K562 (cell line): ENCODE measurements around the gene TREM2. TPM values are rescaled to one million over a fixed set of nuclear protein-coding genes. Genes with fewer than 3 reads are reported as not detected.
A peak's percentile ranks its signal among the peaks of the same experiment; 100 is the strongest.

Experiments used
- BHLHE40 ChIP-seq: IDR thresholded peaks from 2 replicates; pipeline ENCODE4 v1.6.1; 2011; ENCODE audit warnings: low read length, improper control_type of control experiment
- L3MBTL2 ChIP-seq: fragments of 450-650 bp; IDR thresholded peaks from 2 replicates; pipeline ENCODE4 v1.6.1; 2016; ENCODE audit warnings: mild to moderate bottlenecking, moderate library complexity
- polyA plus RNA-seq, 8 experiments: library from polyadenylated mRNA; depleted of rRNA in 4 of 8; stranded (reverse) in 5 of 8; unstranded in 3 of 8; fragments of >200 nt; fragmentation: Nextera tagmentation in 2 of 8; fragmentation: Illumina TruSeq in 1 of 8; extraction: Ambion mirVana in 2 of 8; extraction: Trizol in 1 of 8; gene quantifications; 2 replicates each; pipeline versions ENCODE4 v1.2.1 to v1.2.3, GENCODE V29; 2011 to 2014; ENCODE audit warnings: inconsistent platforms in 1 of 8, missing spikeins in 1 of 8
- total RNA-seq, 7 experiments: library from RNA; depleted of rRNA in 6 of 7; stranded (reverse); fragments of >200 nt in 6 of 7; fragmentation: Illumina TruSeq in 2 of 7; extraction: Trizol in 2 of 7; gene quantifications; 2 replicates each; pipeline versions ENCODE4 v1.2.1 to v1.2.3, GENCODE V29; 2011 to 2021; ENCODE audit warnings: low replicate concordance in 1 of 7
- TF ChIP-seq, protein P1 (sequence below), 2 experiments: fragments of 450-650 bp; formaldehyde crosslinking in 1 of 2; IDR thresholded peaks; 2 replicates each; pipeline versions ENCODE4 v1.4.0 to v1.6.1; 2014 to 2020; ENCODE audit warnings: mild to moderate bottlenecking in 2 of 2, borderline replicate concordance in 1 of 2, low read depth in 1 of 2
- TF ChIP-seq, protein P2 (sequence below): sonication (generic); formaldehyde crosslinking; IDR thresholded peaks from 2 replicates; pipeline ENCODE4 v1.9.0; 2022; ENCODE audit warnings: mild to moderate bottlenecking, missing genetic modification reagents

Gene TREM2
- total and polyA plus RNA-seq, 9 of the 15 experiments (the other 6 are each of a cell fraction or from before 2014, with no cell fraction given), result not detected

DNA sequence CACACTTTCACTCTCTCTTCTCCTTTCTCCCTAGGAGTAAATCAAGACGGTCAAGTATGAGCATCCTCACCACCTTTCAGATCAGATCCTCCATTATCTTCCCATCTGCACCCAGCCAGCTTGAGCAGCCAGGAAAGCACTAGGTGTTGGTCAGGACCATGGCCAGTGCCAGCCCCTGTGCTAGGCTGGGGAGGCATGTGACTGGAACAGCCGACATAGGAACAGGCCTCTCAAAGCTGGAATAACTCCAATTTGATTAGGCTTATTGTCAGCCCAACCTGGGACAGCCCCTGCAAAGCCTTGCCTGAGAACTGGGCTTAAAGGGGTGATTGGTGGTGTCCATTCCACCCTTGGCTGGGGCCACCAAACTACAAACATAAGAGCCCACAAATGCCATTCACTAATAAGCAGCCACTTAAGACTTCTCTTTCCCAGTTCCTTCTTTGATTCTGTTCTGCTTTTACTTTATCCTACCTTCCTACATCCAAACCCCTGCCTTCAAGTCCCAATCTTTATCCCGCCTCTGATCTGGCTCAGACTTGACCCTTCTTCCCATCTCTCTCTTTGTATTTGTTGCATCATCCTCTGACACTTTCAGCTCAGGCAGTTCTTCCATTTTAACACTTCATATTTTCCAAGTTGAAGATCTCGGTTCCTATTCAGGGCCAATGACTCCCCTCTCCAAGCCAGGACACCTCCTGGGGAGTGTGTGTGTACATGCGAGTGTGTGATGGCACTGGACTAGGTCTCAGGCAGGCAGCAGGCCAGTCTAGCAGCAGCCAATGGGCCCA is 4.5 kb upstream of the TREM2 start (continued):
- TF ChIP-seq L3MBTL2, result no peak
- TF ChIP-seq, protein P1, sequence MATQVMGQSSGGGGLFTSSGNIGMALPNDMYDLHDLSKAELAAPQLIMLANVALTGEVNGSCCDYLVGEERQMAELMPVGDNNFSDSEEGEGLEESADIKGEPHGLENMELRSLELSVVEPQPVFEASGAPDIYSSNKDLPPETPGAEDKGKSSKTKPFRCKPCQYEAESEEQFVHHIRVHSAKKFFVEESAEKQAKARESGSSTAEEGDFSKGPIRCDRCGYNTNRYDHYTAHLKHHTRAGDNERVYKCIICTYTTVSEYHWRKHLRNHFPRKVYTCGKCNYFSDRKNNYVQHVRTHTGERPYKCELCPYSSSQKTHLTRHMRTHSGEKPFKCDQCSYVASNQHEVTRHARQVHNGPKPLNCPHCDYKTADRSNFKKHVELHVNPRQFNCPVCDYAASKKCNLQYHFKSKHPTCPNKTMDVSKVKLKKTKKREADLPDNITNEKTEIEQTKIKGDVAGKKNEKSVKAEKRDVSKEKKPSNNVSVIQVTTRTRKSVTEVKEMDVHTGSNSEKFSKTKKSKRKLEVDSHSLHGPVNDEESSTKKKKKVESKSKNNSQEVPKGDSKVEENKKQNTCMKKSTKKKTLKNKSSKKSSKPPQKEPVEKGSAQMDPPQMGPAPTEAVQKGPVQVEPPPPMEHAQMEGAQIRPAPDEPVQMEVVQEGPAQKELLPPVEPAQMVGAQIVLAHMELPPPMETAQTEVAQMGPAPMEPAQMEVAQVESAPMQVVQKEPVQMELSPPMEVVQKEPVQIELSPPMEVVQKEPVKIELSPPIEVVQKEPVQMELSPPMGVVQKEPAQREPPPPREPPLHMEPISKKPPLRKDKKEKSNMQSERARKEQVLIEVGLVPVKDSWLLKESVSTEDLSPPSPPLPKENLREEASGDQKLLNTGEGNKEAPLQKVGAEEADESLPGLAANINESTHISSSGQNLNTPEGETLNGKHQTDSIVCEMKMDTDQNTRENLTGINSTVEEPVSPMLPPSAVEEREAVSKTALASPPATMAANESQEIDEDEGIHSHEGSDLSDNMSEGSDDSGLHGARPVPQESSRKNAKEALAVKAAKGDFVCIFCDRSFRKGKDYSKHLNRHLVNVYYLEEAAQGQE (IDR thresholded peaks at IDR 0.05; ENCODE audit: borderline replicate concordance), result peak; percentile 98
- TF ChIP-seq, protein P1 (CRISPR knock-in tag; IDR thresholded peaks at IDR 0.05; ENCODE audit: low read depth), result peak; percentile 97
- TF ChIP-seq BHLHE40, result 0 out of 2 replicates have a peak, but pooled peaks have one; percentile 32
- TF ChIP-seq, protein P2, sequence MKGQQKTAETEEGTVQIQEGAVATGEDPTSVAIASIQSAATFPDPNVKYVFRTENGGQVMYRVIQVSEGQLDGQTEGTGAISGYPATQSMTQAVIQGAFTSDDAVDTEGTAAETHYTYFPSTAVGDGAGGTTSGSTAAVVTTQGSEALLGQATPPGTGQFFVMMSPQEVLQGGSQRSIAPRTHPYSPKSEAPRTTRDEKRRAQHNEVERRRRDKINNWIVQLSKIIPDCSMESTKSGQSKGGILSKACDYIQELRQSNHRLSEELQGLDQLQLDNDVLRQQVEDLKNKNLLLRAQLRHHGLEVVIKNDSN (CRISPR knock-in tag), result peak; percentile 28; the same call in 1 of the 2 replicates
